ENCODE results near the gene KIAA0319L. TPM values are rescaled to one million over a fixed set of nuclear protein-coding genes. Genes with fewer than 3 reads are reported as not detected.

KIAA0319L gene
- total RNA-seq, 1 donor from 2014 or later = 50.6 TPM

- Histone ChIP-seq H3K4me1 (peaks cover 18% of the 10 kb centered on the region), H3K27ac (no peak overlapping the region), H3K9me3 (no peaks in the 10 kb centered on the region), H3K4me3 (no peak overlapping the region), H3K36me3 (no peaks in the 10 kb centered on the region), H3K27me3 (no peaks in the 10 kb centered on the region)
- intact Hi-C loops (cut with DNase I) = no loop called here
- DNase-seq (ENCODE audit: extremely low spot score in 2 of 2) = no peak
- TF ChIP-seq POLR2AphosphoS5 (IDR thresholded peaks at IDR 0.05; ENCODE audit: insufficient read depth in 1 of 2, low read depth in 1 of 2) (no peak), POLR2A (IDR thresholded peaks at IDR 0.05) (no peak), CTCF (IDR thresholded peaks at IDR 0.05) (no peak)
Measured at GRCh38 chr1:35502242-35502641, 55.0 kb downstream of the KIAA0319L start.

GRCh38 chr1:35500439-35500838 lies 56.8 kb downstream of the KIAA0319L start:
- Histone ChIP-seq H3K27me3 (no peaks in the 10 kb centered on the region), H3K36me3 (no peaks in the 10 kb centered on the region), H3K27ac (no peak overlapping the region), H3K4me1 (no peaks in the 10 kb centered on the region), H3K9me3 (no peaks in the 10 kb centered on the region), H3K4me3 (no peak overlapping the region)
- no peak for DNase-seq (ENCODE audit: extremely low spot score in 2 of 2)
- TF ChIP-seq POLR2AphosphoS5 (IDR thresholded peaks at IDR 0.05; ENCODE audit: insufficient read depth in 1 of 2, low read depth in 1 of 2) (no peak), CTCF (IDR thresholded peaks at IDR 0.05) (no peak), POLR2A (IDR thresholded peaks at IDR 0.05) (no peak)
- intact Hi-C loops (cut with DNase I) = no loop called here

GRCh38 chr1:35499652-35500176 lies 57.5 kb downstream of the KIAA0319L start:
- no peaks in the 10 kb centered on the region for H3K36me3 ChIP-seq
- no peak for TF ChIP-seq POLR2AphosphoS5 (IDR thresholded peaks at IDR 0.05; ENCODE audit: insufficient read depth in 1 of 2, low read depth in 1 of 2)
- no peak for TF ChIP-seq CTCF (IDR thresholded peaks at IDR 0.05)
- TF ChIP-seq POLR2A (IDR thresholded peaks at IDR 0.05) = no peak
- H3K27ac ChIP-seq = no peak overlapping the region
- no peaks in the 10 kb centered on the region for H3K27me3 ChIP-seq
- no peak for DNase-seq (ENCODE audit: extremely low spot score in 2 of 2)
- no peaks in the 10 kb centered on the region for H3K4me1 ChIP-seq
- no peak overlapping the region for H3K4me3 ChIP-seq
- intact Hi-C loops (cut with DNase I) = no loop called here
- no peaks in the 10 kb centered on the region for H3K9me3 ChIP-seq

- Histone ChIP-seq H3K9me3 (no peaks in the 10 kb centered on the region), H3K36me3 (no peaks in the 10 kb centered on the region), H3K27me3 (no peaks in the 10 kb centered on the region), H3K27ac (no peak overlapping the region), H3K4me1 (no peaks in the 10 kb centered on the region), H3K4me3 (no peak overlapping the region)
- TF ChIP-seq POLR2A (IDR thresholded peaks at IDR 0.05) (no peak), POLR2AphosphoS5 (IDR thresholded peaks at IDR 0.05; ENCODE audit: insufficient read depth in 1 of 2, low read depth in 1 of 2) (no peak), CTCF (IDR thresholded peaks at IDR 0.05) (no peak)
- DNase-seq (ENCODE audit: extremely low spot score in 2 of 2) = no peak
- intact Hi-C loops (cut with DNase I) = no loop called here
Measured at GRCh38 chr1:35499231-35499630, 58.0 kb downstream of the KIAA0319L start.

- intact Hi-C loops (cut with DNase I) = no loop called here
- Histone ChIP-seq H3K4me1 (no peaks in the 10 kb centered on the region), H3K27ac (no peak overlapping the region), H3K9me3 (no peaks in the 10 kb centered on the region), H3K4me3 (no peak overlapping the region), H3K27me3 (no peaks in the 10 kb centered on the region), H3K36me3 (no peaks in the 10 kb centered on the region)
- no peak for DNase-seq (ENCODE audit: extremely low spot score in 2 of 2)
- TF ChIP-seq CTCF (IDR thresholded peaks at IDR 0.05) = no peak
- TF ChIP-seq POLR2A (IDR thresholded peaks at IDR 0.05) = no peak
Measured at GRCh38 chr1:35497571-35497970, 59.6 kb downstream of the KIAA0319L start.
